LNCAP (cell line): ENCODE data around the gene GALNT13.

Experiments used
- TF ChIP-seq, protein P1 (sequence below): fragments of 450-650 bp; IDR thresholded peaks from 2 replicates; pipeline ENCODE4 v1.5.1; 2017; ENCODE audit warnings: mild to moderate bottlenecking

GALNT13 gene

DNA sequence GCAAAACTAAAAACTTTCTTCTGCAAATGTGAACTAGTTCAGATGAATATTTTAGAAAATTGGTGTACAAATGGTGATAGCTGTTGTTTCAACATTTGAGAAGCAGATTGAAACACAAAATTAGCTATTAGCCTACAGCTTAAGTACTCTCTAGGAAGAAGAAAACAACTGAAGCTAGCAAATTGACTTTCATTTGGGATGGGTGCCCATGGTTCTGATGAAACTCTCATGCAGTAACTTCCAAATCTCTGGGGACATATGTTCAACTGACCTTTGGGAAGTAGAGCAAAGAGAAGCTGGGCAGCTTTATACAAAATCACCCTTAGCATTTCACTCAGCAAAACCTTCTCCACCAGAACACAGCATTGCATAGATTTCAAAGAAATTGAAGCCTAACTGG, 119.0 kb downstream of the GALNT13 start:
- TF ChIP-seq, protein P1, sequence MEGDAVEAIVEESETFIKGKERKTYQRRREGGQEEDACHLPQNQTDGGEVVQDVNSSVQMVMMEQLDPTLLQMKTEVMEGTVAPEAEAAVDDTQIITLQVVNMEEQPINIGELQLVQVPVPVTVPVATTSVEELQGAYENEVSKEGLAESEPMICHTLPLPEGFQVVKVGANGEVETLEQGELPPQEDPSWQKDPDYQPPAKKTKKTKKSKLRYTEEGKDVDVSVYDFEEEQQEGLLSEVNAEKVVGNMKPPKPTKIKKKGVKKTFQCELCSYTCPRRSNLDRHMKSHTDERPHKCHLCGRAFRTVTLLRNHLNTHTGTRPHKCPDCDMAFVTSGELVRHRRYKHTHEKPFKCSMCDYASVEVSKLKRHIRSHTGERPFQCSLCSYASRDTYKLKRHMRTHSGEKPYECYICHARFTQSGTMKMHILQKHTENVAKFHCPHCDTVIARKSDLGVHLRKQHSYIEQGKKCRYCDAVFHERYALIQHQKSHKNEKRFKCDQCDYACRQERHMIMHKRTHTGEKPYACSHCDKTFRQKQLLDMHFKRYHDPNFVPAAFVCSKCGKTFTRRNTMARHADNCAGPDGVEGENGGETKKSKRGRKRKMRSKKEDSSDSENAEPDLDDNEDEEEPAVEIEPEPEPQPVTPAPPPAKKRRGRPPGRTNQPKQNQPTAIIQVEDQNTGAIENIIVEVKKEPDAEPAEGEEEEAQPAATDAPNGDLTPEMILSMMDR: no peak

DNA sequence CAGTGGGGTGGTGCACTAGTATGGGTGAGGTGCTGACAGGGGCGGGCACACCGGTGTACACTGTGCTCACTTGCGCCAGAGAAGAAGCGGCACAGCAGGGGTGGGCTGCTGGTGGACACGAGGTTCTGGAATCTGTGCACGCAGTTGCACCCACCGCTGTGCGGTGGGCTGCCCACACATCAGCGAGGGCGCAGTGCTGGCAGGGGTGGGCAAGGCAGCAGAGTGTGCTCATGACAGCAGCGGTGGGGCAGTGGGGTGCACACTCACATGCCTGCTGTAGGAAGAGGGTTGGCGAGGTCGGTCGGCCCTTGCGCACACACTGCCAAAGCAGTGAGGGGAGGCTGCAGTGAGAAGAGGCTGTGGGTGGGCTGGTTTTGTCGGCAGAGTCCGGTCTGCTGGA, 141.8 kb downstream of the GALNT13 start:
- TF ChIP-seq, protein P1: no peak

DNA sequence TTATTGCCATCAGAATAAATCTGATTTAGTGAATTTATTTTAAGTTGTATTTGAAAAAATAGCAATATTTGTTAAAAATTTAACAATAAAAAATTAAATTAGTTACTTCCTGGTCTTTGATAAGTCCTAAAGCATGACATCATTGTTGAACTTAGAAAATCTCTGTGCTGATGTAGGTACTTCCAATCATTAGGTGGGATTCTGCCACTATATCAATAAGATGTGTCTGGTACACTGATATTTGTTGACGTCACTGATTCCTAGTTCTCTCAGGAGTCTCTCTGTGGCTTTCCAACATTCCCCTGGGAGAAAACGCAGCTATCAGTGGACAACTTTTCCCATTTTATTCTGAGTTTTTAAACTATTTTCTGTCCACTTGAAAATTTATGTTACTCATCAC, 143.5 kb downstream of the GALNT13 start:
- TF ChIP-seq, protein P1: no peak

DNA sequence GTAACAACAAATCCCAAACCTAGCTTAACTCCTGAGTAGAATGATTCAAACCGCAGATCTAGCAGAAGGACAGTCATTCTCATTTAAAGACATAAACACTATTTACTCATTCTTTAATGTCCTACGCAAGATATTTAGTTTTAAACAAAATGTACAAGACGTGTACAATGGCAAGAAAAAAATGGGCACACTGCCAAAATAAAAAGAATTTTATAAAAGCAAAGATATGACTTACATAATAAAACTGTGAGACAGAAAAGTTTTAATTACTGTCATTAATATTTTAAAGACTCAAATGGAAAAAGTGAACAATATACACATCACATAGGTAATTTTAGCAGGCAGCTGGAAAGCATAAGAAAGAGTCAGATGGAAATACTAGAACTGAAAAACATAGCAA, 157.8 kb downstream of the GALNT13 start:
- TF ChIP-seq, protein P1: no peak

DNA sequence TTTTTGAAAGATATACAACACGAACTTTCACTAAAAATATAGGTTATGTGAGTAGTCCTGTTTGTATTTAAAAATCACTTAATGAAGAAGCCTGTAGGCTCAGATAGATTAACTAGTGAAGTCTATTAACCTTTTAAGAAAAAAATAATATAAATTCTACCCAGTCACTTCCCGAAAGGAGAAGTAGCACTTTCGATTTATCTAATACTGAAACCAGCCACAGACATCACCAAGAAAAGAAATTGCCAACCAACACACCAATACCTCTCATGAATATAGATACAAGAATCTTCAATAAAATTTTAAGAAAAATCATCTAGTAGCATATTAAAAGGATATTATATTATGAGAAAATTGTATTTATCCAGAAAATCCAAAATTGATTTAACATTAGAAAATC, 160.5 kb downstream of the GALNT13 start:
- TF ChIP-seq, protein P1: no peak

DNA sequence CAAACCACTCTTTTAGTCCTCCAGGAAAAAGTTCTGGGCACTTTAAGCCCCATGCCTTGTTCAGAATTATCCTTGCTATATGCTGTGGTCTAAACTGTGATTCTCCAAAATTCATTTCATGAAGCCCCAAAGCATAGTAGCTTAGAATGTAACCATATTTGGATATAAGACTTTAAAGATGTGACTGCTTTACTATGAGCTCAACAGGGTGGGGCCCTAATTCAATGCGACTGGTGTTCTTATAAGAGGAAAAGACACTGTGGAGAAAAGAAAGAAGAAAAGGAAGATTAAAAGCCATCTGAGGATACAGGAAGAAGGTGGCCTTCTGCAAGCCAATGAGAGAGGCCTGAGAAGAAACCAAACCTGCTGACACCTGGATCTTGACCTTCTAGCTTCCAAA, 174.8 kb downstream of the GALNT13 start:
- TF ChIP-seq, protein P1: no peak

DNA sequence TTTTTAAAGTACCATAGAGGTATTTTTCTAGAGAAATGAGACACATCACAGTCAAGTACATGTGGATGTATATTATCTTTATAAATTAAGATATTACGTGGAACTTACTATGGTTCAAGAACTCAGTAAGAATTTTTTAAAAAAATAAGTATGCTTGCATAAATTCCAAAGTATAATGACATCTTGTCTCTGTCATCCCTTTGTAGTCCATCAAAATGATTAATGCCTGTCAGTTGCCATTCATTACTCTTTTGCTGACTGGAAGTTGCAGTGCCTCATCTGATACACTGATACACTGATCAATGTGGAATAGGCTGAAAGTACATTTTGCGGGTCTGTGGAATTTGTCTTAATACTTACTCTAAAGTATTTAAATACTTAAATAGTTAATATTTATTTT, 177.2 kb downstream of the GALNT13 start:
- TF ChIP-seq, protein P1: no peak

DNA sequence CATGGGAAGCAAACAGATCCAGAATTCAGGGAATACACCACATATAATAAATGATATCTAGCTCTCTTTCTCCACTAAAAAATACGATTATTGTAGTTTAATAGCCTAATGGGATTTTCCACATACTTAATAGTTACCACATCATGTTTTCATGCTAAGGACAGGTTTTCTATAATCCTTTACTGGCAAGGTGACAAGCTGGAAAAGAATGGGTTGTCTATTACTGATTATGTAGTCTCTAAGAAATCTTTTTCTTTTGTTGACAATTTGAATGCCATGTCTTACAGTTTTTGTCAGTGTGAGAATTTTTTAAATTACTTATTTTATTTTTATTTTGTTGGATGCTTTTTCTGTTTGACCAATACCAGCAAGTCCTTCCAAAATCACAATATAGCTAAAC, 177.8 kb downstream of the GALNT13 start:
- TF ChIP-seq, protein P1: no peak
